GM19452 (cell line): Measurements from ENCODE around the gene TRAPPC11.
A peak's percentile ranks its signal among the peaks of the same experiment; 100 is the strongest.
"Not testable (repeated sequence)": the region's sequence is repeated elsewhere in the genome, so short reads cannot be mapped to it uniquely, and the experiment has no call there.

Source experiments
- ATAC-seq: cut with Tn5 transposase; IDR thresholded peaks from one replicate; pipeline ENCODE4 v1.9.1; 2021; ENCODE audit not compliant: unreplicated experiment

TRAPPC11 gene

DNA sequence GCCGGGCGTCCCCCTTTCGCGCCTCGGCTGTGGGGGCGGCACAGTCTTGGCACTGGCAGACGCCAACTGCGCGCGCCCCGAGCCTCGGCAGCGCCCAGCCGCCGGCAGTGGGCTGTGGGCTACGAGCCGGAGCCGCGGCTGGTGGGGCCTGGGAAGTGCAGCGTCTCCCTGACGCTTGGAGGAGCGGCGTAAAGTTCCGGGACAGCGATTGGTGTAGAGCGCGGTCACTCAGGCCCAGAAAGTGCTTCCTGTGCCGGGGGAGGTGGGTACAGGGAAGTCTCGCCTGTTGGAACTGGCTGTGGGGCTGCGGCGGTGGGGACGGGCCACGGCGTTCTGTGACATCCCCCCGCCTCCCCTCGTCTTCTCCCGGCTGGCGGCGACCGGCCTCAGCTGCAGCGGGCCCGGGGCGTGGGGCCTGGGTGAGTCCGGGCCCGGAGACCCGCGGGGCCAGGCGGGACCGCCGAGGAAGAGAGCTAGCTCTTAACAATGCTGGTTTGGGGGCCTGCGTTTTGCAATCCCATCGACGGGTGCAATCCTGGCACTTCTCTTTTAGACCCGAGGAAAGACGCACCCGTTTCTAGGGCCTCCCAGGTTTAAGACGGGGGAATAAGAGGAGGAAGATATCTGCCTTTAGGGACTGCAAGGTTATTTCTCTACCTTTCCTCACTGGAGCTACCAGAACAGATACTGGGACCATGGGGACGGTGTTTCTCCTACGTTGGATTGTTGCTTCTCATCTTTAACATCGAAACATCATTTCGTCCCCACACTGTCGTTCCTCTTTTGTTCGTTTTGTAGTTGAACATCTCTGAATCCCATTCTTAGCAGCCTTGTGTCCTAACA, at the start of gene TRAPPC11, which contains the start of gene RWDD4:
TRAPPC11 (plus strand) TSS at position 265 of the 843 bp plus-strand sequence. CDS start 4,575 bp downstream, outside the sequence.
RWDD4 (minus strand) TSS at position 157 of the 843 bp plus-strand sequence. CDS start 233 bp downstream, outside the sequence.
- ATAC-seq: peak; percentile 99

DNA sequence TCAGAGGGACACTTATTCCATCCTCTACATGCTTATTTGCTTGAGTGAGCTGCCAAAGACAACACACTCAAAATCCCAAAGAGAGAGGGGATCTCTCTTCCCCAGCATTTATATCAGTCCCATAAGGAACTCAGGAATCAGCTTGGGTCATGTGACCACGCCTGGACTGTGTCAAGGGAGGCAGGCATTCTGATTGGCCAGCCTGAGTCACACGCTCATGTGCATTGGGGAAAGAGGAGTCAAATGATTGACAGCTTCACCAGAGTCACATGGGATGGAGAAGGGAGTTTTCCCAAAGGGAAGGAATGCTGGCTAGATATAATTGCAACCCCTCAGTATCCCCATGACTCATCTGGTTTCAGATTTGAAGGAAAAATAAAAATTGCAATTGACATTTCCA, 49.1 kb upstream of the TRAPPC11 start:
- ATAC-seq: no peak

- ATAC-seq: no peak
Measured at GRCh38 chr4:183610613-183611012, 48.5 kb upstream of the TRAPPC11 start.

DNA sequence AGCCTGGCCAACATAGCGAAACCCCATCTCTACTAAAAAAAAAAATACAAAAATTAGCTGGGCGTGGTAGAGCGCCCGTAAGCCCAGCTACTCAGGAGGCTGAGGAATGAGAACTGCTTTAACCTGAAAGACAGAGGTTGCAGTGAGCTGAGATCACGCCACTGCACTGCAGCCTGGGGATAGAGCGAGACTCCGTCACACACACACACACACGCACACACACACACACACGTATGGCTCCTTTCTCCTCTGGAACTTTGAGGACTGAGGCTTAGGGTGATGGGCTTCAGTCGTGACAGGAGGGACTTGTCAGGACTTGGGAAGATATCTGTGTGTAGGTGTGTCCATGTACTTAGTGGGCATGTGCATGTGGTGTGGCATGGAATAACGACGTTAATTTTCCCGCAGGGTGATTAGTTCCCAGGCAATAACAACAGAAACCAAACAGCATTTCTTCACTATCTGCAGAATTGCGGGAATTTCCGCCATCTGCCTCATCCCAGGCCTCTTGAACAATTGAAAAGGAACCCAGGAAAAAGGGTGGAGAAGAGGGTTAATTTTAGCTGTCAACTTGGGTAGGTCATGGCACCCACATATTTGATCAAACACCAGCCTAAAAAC, 47.8 kb upstream of the TRAPPC11 start:
- no peak for ATAC-seq

DNA sequence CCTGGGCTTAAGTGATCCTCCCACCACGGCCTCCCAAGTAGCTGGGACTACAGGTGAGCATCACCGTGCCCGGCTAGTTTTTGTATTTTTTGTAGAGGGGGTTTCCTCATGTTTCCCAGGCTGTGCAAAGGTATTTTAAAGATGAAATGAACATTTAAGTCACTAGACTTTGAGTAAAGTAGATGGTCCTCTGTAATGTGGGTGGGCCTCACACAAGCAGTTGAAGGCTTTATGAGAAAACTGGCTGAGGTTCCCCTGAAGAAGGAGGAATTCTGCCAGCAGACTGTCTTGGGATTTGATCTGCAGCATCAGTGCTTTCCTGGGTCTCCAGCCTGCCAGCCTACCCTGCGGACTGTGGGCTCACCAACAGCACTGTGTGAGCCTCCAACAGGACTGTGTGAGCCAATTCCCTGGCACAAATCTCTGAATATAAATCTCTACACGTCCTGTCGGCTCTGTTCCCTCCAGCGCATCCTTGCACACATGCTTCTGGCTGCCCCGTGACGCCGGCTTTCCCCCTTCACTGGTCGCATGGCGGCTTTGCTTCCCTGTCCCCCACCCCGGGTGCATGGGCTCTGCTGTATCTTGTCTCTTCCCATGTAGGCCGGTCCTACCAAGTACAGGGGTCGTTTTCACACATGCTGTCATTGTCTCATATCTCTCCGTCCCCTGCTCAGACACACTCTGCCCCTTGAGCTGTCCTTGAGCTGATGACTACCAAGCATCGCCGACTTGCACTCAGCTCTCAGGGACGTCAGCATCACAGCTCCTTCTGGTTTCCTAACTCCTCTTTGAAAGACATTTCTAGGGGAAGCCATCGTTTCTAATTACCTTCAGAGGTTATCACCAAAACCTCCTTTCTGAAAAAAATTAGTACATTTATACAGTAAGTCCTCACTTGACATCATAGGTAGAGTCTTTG, 46.5 kb upstream of the TRAPPC11 start:
- ATAC-seq: no peak

- no peak for ATAC-seq
Measured at GRCh38 chr4:183617075-183617474, 42.0 kb upstream of the TRAPPC11 start.

DNA sequence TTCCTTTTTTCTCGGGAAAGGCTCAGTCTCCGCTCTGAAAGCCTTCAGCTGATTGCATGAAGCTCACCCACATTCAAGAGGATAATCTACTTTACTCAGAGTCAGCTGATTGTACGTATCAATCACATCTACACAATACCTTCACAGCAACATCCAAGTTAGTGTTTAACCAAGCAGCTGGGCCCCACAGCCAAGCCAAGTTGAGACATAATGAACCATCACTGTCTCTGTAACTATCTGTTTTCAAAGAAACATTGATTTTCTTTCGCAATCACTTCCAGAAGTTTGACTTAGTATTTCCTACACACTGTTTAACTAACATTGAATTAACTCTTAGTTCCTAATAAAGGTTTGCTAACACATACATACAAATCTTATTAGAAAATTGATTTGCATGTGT, 40.4 kb upstream of the TRAPPC11 start:
- no peak for ATAC-seq

GRCh38 chr4:183620421-183620820, 38.7 kb upstream of the TRAPPC11 start:
- ATAC-seq: no peak

- no peak for ATAC-seq
Measured at GRCh38 chr4:183621875-183622274, 37.2 kb upstream of the TRAPPC11 start.

- no peak for ATAC-seq
Measured at GRCh38 chr4:183624548-183624947, 34.5 kb upstream of the TRAPPC11 start.

DNA sequence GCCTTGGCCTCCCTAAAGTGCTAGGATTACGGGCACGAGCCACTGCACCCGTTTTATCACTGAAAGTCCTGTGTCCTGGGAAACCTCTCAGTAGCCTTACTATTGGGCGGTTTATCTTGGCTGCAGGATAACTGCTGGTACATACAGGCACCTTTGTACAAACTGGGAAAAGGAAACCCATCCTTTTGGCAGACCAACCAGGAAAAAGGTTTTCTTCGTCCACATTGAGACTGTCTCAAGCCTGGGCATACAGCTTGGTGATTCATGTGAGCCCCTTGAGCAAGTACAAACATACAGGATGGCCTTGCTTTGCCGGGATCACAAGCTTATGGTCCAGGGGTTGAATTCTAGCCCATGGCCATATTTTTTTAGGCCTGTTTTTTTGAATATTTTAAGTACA, 32.9 kb upstream of the TRAPPC11 start:
- ATAC-seq: no peak

DNA sequence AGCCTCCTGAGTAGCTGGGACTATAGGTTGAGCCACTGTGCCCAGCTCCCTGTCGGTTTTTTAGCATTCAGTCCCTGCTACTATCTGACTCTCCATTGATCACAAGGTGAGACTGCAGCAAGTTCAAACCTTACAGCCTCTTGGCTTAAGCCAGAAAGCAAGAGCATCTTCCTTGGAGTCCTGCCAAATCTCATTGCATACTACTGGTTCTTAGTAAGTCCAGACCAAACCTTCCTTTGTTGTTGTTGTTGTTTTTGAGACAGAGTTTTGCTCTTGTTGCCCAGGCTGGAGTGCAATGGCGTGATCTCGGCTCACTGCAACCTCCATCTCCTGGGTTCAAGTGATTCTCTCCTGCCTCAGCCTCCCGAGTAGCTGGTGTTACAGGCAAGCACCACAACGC, 31.8 kb upstream of the TRAPPC11 start:
- not testable (repeated sequence) for ATAC-seq

DNA sequence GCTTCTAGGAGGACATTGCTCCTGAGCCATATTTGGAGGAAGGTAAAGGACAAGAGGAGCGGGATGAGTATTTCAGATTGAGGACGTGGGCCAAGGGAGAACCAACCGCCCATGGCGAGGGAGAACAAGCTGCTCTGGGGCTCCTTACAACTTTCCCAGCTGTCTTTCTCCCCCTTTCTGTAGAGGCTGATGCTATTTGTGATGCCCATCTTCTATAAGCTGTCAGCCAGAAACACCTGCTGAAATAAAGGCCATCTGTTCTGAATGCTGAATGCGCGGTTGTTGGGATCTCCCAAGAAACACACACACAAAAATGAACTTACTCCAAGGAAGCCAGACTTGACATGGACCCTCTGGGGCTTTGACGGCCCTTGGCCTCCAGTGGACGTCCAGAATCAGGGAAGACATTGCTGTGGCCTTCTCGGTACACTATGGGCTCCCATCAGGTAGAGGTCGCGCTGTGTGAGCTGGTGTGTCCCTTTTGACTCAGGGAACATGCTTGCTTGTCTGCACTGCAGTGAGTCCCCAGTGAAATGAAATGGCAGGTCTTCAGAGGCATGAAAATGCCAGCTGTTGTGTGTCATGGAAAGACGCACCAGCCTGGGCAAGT, 31.0 kb upstream of the TRAPPC11 start:
- no peak for ATAC-seq

DNA sequence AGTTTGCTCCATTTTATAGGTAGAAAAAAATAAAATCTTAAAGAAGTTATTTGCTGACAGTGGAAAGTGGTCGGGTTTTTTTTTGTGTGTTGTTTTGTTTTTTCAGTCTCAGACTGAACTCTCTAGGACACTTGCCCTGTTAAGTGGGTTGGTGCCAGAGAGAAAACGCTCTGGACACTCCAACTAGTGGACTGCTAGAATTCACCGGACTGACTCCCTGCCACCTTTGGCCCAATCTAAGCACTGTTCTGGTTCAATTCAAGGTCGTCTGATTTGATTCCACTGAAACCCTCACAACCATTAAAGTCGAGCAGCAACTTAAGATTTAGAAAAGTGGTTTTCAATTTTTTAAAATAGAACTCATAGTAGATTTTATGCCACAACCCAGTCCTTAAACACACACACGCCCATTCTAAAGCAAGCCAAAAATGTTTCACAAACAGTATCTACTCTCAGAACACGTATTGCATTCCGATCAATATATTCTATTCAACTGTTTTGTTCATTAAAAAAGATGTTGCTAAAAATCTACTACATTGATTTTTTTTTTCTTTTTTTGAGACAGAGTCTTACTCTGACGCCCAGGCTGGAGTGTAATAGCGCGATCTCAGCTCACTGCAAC, 27.4 kb upstream of the TRAPPC11 start:
- no peak for ATAC-seq

DNA sequence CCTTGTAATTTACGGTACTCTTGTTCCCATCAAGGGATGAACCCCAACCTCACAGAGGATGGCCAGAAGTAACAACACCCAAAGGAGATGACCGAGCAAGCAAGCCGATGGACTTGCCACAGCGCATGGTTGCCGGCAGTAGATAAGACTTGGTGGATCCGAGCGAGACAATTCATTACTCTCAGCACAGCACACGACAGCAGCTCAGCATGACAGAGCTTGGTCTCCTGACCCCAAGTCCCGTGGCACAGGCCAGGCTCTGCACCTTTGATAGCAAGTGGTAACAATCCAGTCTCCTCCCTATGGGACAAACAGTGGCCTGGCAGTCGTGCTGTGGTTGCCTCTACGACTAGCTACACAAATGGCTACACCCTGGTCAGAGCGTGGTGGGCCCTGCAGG, 26.4 kb upstream of the TRAPPC11 start:
- ATAC-seq: no peak

DNA sequence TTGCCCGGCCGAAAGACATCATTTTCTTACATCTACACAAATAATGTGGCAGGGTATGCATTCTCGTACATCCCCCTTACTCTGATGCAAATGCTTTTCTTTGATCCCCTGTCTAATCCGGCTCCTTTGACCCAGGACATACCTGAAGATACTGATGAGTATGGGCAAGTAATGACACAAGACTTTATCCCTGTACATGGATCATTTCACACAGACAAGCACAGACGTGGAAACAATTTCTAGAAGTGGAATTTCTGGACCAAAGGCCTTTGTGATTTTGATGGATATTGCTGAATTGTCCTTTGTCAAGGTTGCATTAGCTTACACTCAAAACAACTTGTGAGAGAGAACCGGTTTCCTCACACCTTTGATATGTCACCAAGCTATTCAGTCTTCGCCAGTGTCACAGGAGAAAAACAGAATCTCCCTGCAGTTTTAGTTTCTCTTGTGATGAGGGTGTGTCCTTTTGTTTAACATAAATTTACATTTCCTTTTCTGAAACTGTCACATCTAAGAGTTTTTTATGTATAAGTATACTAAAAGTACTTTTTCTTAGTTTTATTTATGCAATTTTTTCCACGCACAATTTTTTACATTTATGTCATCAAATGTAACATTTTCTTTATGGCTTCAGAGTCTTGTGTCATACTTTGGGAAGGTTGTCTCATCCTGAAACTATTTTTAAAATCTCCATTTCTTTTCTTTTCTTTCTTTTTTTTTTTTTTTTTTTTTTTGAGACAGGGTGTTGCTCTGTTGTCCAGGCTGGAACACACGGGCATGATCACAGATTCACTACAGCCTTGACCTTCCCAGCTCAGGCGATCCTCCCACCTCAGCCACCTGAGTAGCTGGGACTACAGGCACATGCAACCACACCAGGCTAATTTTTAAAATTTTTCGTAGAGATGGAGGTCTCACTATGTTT, 25.4 kb upstream of the TRAPPC11 start:
- no peak for ATAC-seq

DNA sequence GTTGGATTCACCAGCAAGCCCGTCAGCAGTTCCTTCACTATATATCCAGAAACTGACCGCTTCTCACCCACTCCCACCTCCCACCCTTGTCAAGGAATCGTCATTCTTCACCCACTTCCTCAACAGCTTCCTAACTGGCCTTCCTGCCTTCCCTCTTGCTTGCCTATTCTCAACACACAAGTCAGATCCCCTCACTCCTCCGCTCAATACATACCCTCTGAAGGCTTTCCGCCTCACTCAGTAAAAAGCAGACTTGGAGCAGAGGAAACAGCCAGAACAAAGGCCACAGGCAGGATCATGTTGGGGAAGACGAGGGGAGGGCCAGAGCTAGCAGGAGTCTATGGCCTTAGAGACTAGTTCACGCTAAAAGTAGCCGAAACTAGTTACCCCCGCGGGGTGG, 23.8 kb upstream of the TRAPPC11 start:
- no peak for ATAC-seq

GRCh38 chr4:183635741-183636140, 23.4 kb upstream of the TRAPPC11 start:
- ATAC-seq: no peak

DNA sequence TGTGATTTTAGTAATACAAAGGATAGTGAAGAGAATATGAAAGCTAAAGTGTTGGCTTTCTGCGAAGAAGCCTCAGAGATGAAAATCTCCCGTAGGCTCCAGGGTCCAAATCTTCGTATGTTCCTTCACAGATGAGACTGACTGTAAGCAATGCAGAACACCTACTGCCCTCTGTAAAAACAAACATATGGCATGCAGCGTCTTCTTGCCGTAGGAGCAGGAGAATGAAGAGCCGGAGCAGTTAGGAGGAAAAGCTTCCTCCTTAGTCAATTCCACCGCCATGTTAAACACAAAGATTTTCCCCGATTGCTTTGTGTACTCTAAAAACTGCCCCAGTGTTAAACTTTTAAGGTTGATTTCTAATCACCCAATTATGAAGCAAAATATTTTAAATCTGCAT, 22.6 kb upstream of the TRAPPC11 start:
- ATAC-seq: no peak
